Small intestine (tissue), 7 donors: ENCODE results near the gene POLA2. TPM values are rescaled to one million over a fixed set of nuclear protein-coding genes. Genes with fewer than 3 reads are reported as not detected.
A peak's percentile ranks its signal among the peaks of the same experiment; 100 is the strongest.
"Not testable (repeated sequence)": the region's sequence is repeated elsewhere in the genome, so short reads cannot be mapped to it uniquely, and the experiment has no call there.

Source experiments
- DNase-seq, 2 donors: peaks; one replicate each; pipeline versions ENCODE4 v3.0.0 to v3.0.0-alpha.2; 2013
- FAIRE-seq: peaks from 2 replicates; lab custom pipeline; 2012; peaks lifted over from hg19 to GRCh38; lab: Jason Lieb, UNC
- H3K27ac ChIP-seq, 3 donors: one replicate each; pipeline ENCODE4 v1.5.1; 2013; ENCODE audit warnings: low read length in 2 of 3, mild to moderate bottlenecking in 2 of 3, control low read depth in 1 of 3, inconsistent platforms in 1 of 3, low read depth in 1 of 3, moderate library complexity in 1 of 3
- H3K27me3 ChIP-seq, 3 donors: one replicate each; pipeline ENCODE4 v1.6.1; 2013; ENCODE audit warnings: low read length in 3 of 3, inconsistent platforms in 1 of 3; ENCODE audit not compliant: control insufficient read depth in 3 of 3, insufficient read depth in 3 of 3
- H3K36me3 ChIP-seq, 3 donors: one replicate each; pipeline ENCODE4 v1.6.1; 2013; ENCODE audit warnings: low read length in 3 of 3, inconsistent platforms in 1 of 3, low read depth in 1 of 3, mild to moderate bottlenecking in 1 of 3, moderate library complexity in 1 of 3; ENCODE audit not compliant: control insufficient read depth in 3 of 3, insufficient read depth in 2 of 3
- H3K4me1 ChIP-seq, 3 donors: one replicate each; pipeline ENCODE4 v1.6.1; 2013; ENCODE audit warnings: low read length in 2 of 3, inconsistent platforms in 1 of 3, low read depth in 1 of 3, mild to moderate bottlenecking in 1 of 3, moderate library complexity in 1 of 3; ENCODE audit not compliant: control insufficient read depth in 3 of 3, insufficient read depth in 2 of 3
- H3K4me3 ChIP-seq, 3 donors: one replicate each; pipeline ENCODE4 v1.5.1; 2013; ENCODE audit warnings: low read length in 3 of 3, control low read depth in 1 of 3, inconsistent platforms in 1 of 3, low read depth in 1 of 3, mild to moderate bottlenecking in 1 of 3, moderate library complexity in 1 of 3
- H3K9me3 ChIP-seq, 2 donors: one replicate each; pipeline ENCODE4 v1.6.1; 2013; ENCODE audit warnings: low read depth in 1 of 2, low read length in 1 of 2; ENCODE audit not compliant: control insufficient read depth in 2 of 2, insufficient read depth in 1 of 2
- WGBS, 3 donors: extraction: QIAGEN DNeasy Blood & Tissue Kit; methylation state at CpG; one replicate each; pipeline ENCODE4 v1.1.7; 2013; 5-methylcytosine and 5-hydroxymethylcytosine counted together
- polyA plus RNA-seq, 4 donors: library from polyadenylated mRNA; stranded (reverse) in 3 of 4; unstranded in 1 of 4; fragments of 200-250 nt in 3 of 4; fragments of 120-200 nt in 1 of 4; gene quantifications; one replicate each; pipeline versions ENCODE4 v1.2.1 to v1.2.3, GENCODE V29; 2013
- donor health status: healthy with polysubstance abuse.
- donor health status: control.
- donor health status: control.
- donor health status: Bipolar disorder and iron deficiency.
- donor health status: healthy.

The POLA2 gene
- polyA plus RNA-seq, 4 donors, result 1.3 to 14.8 (median 9.1) TPM

GRCh38 chr11:65327021-65327420 is 65.3 kb downstream of the POLA2 start:
- peaks cover 0 to 17% (median 0%) of the 10 kb centered on the region in 3 donors for H3K36me3 ChIP-seq
- no peak overlapping the region for H3K4me3 ChIP-seq
- WGBS, 3 donors, result 48 to 81% (median 68%) methylated on average over 8 of the region's 8 CpGs
- FAIRE-seq (no peak), DNase-seq (no peak)
- H3K4me1 ChIP-seq, result peaks cover 0 to 23% (median 4%) of the 10 kb centered on the region in 3 donors
- no peaks in the 10 kb centered on the region for H3K27me3 ChIP-seq
- H3K9me3 ChIP-seq, result no peaks in the 10 kb centered on the region
- H3K27ac ChIP-seq, result no peak overlapping the region

- FAIRE-seq (no peak), DNase-seq (no peak)
- Histone ChIP-seq H3K4me3 (no peak overlapping the region), H3K9me3 (no peaks in the 10 kb centered on the region), H3K36me3 (no peaks in the 10 kb centered on the region), H3K27ac (no peak overlapping the region), H3K27me3 (no peaks in the 10 kb centered on the region), H3K4me1 (peaks cover under 1 to 23% (median 4%) of the 10 kb centered on the region in 3 donors)
- WGBS, 3 donors, result 49 to 51% (median 50%) methylated on average over 2 of the region's 2 CpGs
Measured at GRCh38 chr11:65329478-65329877, 67.7 kb downstream of the POLA2 start.

- 7 to 10% (median 9%) methylated on average over 13 of the region's 13 CpGs for WGBS, 3 donors
- Histone ChIP-seq H3K9me3 (no peaks in the 10 kb centered on the region), H3K27me3 (no peaks in the 10 kb centered on the region), H3K4me3 (no peak overlapping the region), H3K36me3 (no peaks in the 10 kb centered on the region), H3K4me1 (peaks cover 6 to 23% (median 6%) of the 10 kb centered on the region in 3 donors), H3K27ac (no peak overlapping the region)
- FAIRE-seq, result no peak
- DNase-seq, result peak; percentile 92 to 93
Measured at GRCh38 chr11:65329944-65330403, 68.2 kb downstream of the POLA2 start.

- Histone ChIP-seq H3K4me1 (peaks cover 6 to 27% (median 10%) of the 10 kb centered on the region in 3 donors), H3K36me3 (no peaks in the 10 kb centered on the region), H3K27ac (no peak overlapping the region), H3K4me3 (no peak overlapping the region), H3K9me3 (no peaks in the 10 kb centered on the region), H3K27me3 (no peaks in the 10 kb centered on the region)
- 58 to 82% (median 64%) methylated on average over 7 of the region's 7 CpGs for WGBS, 3 donors
- FAIRE-seq (no peak), DNase-seq (no peak)
Measured at GRCh38 chr11:65330544-65330943, 68.8 kb downstream of the POLA2 start.

GRCh38 chr11:65332591-65332990 is 70.8 kb downstream of the POLA2 start:
- not testable (repeated sequence) for H3K27ac ChIP-seq, H3K27me3 ChIP-seq, H3K4me3 ChIP-seq, H3K9me3 ChIP-seq, DNase-seq, FAIRE-seq
- WGBS, 3 donors, result 88 to 99% (median 97%) methylated on average over 9 of the region's 9 CpGs
- peaks cover 0 to 12% (median 0%) of the 10 kb centered on the region in 3 donors for H3K36me3 ChIP-seq
- peaks cover 6 to 17% (median 11%) of the 10 kb centered on the region in 3 donors for H3K4me1 ChIP-seq

GRCh38 chr11:65334696-65335295 is 73.0 kb downstream of the POLA2 start:
- H3K27ac ChIP-seq, result no peak overlapping the region

GRCh38 chr11:65338676-65339075 is 76.9 kb downstream of the POLA2 start:
- H3K9me3 ChIP-seq, result no peaks in the 10 kb centered on the region
- no peak overlapping the region for H3K27ac ChIP-seq
- FAIRE-seq (no peak), DNase-seq (no peak)
- H3K4me1 ChIP-seq, result peaks cover 3 to 11% (median 5%) of the 10 kb centered on the region in 3 donors
- no peaks in the 10 kb centered on the region for H3K27me3 ChIP-seq
- H3K4me3 ChIP-seq, result no peak overlapping the region
- H3K36me3 ChIP-seq, result peaks cover 12 to 61% (median 13%) of the 10 kb centered on the region in 3 donors
- 87 to 89% (median 87%) methylated on average over 7 of the region's 7 CpGs for WGBS, 3 donors

More at GRCh38 chr11:65334696-65335295, 73.0 kb downstream of the POLA2 start:
- DNase-seq (no peak), FAIRE-seq (no peak)
- WGBS, 3 donors, result 12 to 19% (median 17%) methylated on average over 5 of the region's 5 CpGs
- Histone ChIP-seq H3K4me3 (peak overlapping the region; percentile 93 to 96 (median 94)), H3K27me3 (no peaks in the 10 kb centered on the region), H3K4me1 (peaks cover 3 to 11% (median 7%) of the 10 kb centered on the region in 3 donors), H3K36me3 (peaks cover 0 to 25% (median 0%) of the 10 kb centered on the region in 3 donors), H3K9me3 (no peaks in the 10 kb centered on the region)

GRCh38 chr11:65340226-65340625 is 78.5 kb downstream of the POLA2 start:
- no peak overlapping the region for H3K4me3 ChIP-seq
- DNase-seq (no peak), FAIRE-seq (no peak)
- H3K36me3 ChIP-seq, result peaks cover 18 to 76% (median 21%) of the 10 kb centered on the region in 3 donors
- H3K27ac ChIP-seq, result no peak overlapping the region
- WGBS, 3 donors, result 94 to 97% (median 97%) methylated on average over 10 to 11 of the region's 11 CpGs
- no peaks in the 10 kb centered on the region for H3K27me3 ChIP-seq
- H3K4me1 ChIP-seq, result peaks cover 0 to 4% (median 4%) of the 10 kb centered on the region in 3 donors
- no peaks in the 10 kb centered on the region for H3K9me3 ChIP-seq
